ENCODE results near the gene SPAG17.

The SPAG17 gene

DNA sequence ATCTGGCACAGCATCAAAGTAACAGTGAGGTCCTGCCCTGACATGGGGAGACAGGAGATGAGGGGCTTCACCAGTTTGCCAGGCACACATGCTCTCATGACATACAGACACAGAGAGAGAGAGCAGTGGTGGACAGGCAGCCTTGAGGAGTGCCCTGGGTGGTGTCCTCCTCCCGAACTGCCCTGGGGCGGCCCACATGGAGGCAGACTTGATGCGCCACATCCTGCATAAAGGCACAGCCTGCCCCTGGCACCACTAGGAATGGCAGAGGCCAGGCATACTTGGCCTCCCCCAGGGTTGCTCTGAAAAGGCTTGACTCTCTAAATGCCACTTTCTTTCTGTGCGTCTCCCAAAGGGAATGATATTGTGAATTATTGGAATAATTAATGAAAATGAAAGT lies 67.5 kb downstream of the SPAG17 start:
- DNase-seq: peak in 1 of 2 experiments; percentile 26

DNA sequence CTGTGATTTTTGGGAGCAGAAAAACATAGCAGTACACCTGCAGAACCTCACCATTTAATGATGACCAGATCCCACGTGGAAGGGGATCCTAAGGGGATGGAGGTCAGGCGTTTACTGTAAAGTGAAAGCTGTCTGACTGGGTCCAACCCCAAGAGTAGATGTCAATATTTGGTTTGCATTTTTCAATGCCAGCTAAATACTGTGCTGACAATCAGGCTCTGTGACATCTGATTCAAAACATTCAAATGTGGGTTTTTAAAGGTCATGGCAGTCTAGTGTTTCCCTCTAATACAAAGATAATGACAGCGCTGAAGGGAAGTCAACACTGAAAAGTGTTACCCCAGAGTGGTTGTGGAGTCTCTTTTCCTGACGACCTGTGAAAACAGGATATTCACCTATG lies 68.1 kb downstream of the SPAG17 start:
- peak; percentile 52 to 59 for DNase-seq

DNA sequence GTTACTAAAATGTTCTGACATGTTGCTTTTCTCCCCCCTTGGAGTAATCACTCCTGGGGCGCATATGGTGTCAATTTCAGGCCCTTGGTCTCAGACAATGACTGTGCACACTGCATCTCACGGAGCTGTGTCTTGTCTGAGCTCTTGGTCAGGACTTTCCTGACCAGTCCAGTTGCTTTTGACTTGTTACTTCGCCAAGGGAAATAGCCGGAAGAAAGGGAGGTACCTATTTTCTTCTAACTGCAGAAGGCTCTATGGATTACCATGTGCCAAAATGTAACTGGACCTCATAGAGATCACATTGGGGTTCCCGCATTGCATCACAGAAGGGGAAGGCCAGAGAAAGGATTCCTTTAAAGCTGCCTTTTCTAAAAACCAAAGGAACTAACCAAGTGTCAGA lies 68.6 kb downstream of the SPAG17 start:
- no peak for DNase-seq

DNA sequence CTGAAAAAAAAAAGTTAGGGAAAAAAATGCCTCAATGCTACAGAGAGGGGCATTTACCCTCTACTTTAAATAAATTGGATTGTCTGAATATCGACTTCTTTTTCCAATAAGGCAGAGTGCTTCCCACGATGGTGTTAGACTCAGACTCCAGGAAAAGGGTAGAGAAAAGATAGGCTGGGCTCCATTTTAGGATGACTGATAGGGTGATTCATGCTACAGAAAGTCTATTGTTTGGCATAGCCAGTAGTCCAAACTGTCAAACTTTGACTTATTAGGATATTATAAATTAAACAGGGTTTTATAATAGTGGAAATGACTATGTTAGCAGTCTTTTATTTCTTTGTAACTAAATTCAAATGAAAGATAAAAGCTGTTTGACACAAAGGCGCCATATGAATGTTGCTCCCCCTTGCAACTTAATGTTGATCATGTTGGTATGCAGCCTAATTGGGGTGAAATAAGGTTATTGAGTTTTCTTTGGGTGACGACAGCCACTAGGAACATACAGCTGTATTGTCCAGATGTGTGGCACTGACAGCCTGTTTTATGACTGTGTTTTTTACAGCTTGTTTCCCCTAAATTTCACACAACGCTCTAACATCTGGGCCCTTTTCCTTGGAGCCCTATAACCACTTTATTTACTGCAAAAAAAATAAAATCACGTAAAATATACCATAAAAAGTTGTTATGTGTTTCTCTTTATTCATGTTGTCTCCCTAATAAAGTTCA lies 69.3 kb downstream of the SPAG17 start:
- no peak for DNase-seq

DNA sequence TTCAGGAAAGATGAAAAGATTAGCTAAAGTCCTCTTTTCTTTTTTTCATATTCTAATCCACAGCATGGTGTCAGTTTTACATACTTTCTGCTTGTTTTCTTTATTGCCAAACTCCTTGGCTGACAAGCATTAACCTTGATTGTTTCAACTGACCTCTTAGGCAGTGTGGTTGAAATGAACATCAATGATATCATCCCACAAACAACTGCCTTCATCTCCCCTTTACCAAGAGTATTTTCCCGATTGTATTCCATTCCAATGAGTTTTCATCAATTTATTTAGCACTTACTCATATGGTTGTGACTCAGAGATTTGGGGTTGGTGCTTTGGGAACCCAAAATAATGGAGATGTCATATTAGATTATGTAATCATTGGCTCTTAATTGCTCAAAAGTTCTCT lies 71.8 kb downstream of the SPAG17 start:
- DNase-seq: no peak

DNA sequence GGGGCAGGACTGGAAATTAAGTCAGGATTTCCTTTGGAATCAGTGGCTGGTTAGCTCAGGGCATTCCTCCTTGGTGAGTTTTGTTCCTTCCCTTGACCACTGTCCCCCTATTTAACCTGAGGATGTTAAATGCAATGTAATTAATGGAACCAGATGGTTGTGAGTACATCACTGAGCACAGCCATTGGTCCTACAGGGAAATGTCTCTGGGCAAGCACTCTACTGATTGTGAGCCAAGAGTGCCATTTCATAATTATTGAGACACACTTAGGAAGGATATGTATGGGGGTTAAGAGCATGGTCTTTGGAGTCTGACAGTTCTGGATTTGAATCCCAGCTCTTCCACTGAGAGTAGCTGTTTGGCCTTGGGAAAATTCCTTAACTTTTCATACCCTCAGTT lies 74.4 kb downstream of the SPAG17 start:
- DNase-seq: no peak

DNA sequence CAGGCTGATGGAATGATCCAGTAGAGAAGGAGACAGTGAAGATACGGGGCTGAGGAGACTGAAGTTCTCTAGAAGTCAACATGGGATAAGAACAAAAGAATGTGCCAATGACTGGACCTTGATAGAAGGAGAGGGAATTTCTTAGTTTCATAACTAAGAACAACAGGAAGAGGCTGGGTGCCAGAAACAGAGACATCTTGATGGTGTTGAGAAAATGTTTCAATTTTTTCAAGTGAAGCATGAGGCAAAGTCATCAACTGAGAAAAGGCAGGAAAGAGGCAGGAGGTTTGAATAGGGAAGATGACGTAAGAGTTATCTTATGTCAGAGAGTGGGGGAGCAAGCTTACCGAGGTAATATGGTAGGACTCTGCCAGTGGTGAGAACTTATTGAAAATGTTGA lies 80.1 kb downstream of the SPAG17 start:
- no peak for DNase-seq

DNA sequence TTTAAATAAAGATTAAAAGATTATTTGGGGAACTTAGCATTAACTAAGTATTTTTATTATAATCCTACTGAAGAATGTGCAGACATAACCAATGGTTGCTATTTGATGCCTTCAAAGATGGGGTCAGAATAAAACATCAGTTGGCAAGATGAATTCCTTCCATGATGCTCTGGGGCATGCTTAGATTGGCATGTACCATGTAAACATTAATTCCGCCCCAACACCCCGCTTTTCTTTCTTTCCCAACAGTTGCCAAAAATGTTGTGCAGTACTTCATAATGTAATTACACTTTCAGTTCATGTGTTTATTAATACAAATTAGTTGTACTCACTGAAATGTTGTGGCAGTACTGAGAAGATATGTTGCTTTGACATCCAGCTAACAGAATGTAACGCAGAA lies 82.6 kb downstream of the SPAG17 start:
- no peak for DNase-seq

DNA sequence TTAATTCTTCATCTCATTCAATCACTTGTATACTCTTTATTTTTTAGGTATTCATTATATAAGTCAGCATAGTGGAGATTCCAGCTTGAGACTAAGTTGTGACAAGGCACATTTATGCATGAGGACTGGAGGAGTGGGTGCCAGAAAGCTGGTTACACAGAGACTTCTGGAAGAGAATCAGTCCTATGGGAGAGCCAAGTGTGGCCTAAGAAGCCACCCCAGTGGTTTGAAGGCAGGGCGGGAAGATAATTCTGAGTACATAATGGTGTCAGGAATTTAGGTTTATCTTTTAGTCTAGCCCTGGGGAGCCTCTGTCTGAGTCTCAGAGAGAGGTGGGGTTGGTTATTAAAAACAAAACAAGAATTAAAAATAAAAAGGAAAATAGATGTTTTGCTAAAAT lies 83.0 kb downstream of the SPAG17 start:
- no peak for DNase-seq

DNA sequence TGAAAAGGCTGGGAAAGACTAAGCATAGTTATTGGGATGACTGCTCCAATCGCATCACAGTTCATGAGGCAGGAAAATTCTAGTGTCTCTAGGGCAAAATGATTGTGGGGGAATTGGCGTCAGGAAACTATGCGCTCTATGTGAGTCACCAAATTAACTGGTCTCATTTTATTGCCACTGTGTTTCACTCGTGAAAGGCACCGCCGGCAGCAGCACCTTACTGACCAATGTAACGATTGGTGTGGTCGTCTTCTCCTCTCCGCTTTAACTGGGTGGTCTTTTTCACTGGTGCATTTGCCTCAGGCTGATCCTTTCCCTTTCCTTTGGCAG lies 83.5 kb downstream of the SPAG17 start:
- peak; percentile 31 to 56 for DNase-seq

DNA sequence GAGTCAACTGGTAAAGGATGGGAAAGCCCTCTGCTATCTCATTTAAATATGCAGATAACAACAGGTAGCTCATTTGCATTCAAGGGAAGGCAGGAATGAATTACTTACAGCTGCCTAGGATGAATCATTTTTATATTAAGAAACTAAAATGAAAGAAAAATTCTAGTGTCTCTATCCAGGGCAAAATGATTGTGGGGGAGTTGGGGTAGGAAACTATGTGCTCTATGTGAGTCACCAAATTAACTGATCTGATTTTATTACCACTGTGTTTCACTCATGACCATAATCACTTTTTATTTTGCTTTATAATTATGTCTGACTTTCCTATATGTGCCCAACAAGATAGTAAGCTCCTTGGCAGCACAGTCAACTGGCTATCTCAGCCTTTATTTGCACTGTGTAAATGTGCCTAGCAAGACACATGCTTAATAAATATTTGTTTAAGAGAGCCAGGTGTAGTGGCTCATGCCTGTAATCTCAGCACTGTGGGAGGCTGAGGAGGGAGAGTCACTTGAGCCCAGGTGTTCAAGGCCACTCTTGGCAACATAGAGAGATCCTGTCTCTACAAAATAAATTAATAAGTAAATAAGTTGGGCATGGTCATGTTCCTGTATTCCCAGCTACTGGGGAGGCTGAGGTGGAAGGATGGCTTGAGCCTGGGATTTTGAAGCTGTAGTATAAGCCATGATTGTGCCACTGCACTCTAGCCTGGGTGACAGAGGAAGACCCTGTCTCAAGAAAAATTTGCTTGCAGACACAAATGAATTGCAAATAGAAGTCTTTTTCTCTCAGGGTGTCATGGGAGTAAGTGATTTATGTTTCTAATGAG lies 84.1 kb downstream of the SPAG17 start:
- DNase-seq: peak; percentile 86 to 92

DNA sequence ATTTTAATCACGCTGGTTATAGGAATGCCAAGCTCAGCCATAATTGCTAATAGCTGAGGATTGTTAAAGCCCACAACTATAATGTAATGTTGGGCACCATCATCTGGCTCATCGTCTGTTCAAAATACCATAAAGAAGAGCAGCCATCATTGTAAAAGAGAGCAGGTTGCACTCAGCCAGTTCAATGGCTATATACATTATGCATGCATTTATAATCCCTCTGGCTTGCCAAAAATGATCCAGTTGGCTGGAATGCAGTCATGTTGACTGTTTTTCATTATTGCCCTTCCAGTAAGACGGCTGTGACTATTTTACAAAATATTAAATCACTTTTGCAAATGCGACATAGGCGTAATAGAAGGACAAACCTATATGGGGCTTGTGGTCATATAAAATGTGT lies 85.3 kb downstream of the SPAG17 start:
- DNase-seq: no peak

DNA sequence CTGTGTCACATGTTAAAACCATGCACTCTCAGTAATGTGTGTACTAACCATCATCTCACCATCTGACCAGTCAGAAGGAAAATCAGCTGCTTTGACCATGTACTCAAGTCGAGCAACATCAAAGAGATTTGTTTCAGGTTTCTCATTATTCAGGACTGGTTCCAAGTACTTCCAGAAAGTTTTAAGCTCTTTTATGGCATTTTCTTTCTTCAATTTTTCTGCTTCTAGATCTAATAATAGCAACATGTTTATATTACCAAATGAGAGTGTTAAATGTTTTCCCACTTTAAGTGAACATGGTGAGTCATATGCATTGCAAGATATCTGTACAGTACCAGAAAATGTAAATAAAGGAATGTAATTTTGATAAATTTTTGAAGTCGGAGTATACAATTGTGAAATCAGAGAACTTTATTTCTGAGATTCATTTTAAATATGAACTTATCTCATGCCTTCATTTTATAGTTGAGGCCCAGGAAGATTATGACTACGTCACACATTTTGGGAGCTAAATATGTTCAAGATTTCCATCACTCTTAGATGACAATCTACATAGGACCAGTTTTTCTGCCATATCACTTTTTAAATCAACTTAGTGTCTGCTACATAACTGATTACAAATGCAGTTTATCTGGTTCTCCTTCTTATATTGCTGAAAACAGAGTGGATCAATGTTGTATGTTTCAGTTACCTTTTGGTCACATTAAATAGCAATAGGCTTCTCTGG lies 87.2 kb downstream of the SPAG17 start:
- DNase-seq: no peak

DNA sequence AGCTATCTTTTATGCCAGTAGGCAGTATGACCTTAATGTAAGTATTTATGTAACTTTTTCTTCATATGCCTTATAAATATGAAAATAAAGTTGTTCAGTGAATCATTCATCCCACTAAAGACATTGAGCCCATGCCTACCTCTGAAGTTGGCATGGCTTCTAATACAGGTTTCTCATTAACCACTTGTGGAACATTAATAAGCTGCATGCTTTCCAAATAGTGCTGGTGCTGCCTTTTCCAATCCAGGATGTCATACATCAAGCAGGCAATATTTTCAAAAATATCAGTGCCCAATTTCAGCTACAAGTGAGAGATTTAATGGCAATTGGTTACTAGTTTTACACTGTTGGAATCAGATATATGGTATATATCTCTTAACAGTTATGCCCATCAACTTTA lies 92.0 kb downstream of the SPAG17 start:
- no peak for DNase-seq

DNA sequence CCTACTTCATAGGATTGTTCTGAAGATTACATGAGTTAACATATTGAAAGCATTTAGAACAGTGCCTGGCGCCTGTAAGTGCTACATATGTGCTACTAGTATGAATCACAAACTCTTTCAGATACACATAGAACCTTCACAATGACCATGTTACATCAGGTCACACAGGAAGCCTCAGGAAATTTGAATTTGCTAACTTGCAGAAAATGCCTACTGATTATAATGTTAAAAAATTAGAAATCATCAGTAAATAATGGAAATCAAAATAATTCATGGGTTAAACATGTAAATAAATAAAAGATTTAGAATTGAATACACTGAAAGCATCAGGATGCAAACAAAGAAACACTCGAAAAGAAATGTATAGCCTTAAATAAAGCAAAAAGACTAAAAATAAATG lies 94.9 kb downstream of the SPAG17 start:
- no peak for DNase-seq

DNA sequence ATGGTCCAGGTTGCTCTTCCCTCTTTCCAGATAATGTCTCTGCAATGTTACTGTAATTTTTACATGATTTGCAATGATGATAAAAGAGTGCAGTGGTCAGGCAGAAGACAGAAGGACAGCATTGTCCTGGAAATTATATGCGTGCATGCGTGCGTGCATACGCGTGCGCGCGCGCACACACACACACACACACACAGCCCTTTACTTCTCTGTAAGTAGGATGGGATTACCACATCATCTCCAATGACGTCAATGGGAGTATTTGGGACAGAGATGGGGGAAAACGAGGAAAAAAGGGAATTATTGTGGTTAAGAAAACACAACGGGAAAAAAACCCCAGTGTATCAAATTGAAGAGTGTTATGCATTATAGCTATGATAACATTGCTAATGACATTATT lies 99.7 kb downstream of the SPAG17 start:
- no peak for DNase-seq

DNA sequence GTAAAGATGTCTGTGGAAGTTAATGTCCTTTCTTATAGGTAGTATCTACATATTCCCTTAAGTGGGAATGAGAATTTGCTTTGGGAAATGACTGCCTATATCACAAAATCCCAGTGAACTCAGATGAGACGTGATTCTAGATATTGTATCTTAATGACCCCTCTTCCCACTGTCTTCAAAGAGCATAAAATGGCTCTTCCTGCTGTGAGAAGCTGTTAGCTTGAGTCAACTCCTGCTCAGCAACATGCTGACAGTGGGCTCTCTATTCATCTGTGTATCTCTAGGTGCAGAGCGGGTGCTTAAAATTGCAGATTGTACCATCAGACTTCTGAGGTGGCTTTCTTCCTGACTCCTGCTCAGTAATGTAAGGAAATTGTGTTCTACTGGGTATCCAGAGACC lies 100.6 kb downstream of the SPAG17 start:
- no peak for DNase-seq

DNA sequence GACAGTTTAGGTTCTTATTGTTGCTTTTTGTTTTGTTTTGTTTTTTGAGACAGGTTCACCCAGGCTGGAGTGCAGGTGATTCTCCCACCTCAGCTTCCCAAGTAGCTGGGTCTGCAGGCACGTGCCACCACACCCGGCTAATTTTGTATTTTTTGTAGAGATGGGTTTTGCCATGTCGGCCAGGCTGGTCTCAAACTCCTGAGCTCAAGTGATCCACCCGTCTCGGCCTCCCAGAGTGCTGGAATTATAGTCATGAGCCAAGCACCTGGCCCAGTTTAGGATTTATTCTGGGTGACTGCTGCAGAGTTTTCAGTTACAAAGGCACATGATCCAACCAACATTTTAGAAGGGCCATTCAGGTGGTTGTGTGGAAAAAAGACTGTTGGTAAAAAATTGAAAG lies 102.0 kb downstream of the SPAG17 start:
- no peak for DNase-seq

DNA sequence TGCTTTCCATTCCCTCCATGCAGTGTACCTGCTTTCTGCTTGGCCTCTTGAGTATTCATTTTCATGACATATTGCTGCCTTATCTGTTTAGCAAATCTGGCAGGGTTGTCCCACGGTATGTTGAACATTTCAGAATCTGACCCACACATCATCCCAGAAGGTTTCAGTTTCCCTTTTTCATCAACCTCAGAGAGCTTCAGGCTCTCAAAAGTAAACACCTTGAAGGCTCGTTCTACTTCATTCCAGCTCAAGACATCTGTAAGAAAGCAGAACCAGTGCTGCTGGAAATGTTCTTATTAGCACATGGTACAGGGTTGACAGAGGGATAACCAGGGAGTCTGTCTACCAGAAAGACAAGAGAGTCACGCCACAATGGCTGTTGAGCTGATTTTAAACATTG lies 103.6 kb downstream of the SPAG17 start:
- no peak for DNase-seq

DNA sequence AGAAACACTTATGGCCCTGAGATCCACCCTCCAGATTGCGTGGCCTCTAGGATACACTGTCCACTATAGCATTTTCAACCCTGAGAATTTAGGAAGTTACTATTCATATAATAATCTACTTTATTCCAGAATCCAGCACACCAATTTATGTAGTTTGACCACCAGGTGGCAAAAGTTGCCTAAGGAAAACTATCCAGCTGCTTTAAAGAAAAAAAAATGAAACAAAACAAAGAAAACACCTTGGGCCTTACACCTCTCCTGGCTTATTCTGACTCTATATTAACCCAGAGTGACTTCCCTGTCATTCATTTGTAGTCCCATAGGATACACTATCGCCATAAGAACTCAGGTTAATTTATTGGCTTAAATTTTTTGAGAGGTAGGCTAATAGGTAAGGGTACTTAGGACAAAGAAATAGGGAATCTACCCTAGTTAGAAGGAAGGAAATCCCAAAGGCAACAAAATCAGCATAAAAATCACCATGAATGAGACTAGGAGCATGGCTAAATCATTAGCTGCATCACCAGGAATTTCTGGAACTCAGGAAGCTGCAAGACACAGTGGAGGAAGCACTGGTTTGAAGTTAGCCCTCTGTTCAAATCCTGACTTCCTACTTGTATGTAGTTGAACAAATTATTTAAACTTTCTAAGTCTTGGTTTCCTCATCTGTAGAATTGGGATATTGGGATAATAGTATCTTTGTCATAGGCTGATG lies 107.5 kb downstream of the SPAG17 start:
- peak; percentile 51 to 52 for DNase-seq

DNA sequence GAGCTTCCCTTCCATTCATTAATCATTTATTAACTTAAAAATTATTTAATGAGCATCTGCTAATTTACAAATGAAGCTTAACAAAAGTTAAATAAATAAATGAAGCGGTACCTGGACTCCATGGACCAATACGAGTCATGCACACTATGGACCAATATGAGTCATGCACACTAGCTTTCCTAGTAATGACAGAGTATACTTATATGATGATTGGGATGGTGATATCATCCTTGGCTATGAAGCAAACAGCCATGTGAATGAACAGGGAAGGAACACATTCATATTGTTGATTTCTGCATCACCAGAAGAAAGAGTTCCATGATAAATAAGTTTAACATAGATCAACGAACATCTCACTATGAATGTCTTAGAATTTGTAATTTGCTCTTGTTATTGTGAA lies 109.9 kb downstream of the SPAG17 start:
- DNase-seq: peak in 1 of 2 experiments; percentile 7

DNA sequence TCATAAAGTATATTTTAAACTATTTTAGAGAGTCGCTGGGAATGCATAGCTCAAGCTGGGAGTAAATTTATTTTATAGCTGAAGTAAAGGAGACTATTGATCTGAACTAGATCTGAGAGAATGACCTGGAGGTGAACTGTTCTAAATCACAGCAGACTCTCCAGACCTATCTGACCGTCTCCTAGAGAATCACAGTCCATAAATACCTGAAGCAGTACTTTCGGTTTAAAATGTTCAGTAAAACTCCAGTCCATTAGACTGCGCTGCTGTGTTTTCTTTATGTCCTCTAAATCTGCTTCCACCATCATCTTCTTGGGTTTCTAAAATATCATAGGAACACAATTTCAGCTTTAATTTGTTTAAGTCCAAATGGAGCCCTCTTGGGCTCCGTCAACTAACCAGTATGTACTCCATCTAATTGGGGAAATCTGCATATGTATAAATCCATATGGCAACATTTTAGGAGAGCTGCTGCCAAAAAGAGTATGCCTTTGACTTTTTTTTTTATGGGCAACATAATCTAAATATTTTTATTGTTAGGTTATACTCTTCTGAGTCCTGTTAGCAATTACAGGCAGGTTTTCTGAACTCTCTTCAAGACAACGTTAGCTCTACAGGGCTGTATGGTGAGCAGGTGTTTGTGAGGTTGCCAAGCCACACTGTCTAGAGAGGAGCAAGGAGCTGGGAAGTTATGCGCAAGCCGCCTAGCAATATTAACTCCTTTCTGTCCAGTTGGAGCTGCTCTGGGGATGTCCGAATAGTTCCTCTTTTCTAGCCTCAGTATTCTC lies 111.2 kb downstream of the SPAG17 start:
- peak; percentile 39 for DNase-seq

Measured in SHP77 (cell line).